Measurements from ENCODE around the gene MX1.

MX1 gene

GRCh38 chr21:41460578-41461527 is 34.8 kb downstream of the MX1 start:
- DNase-seq: peak; percentile 57 to 62

DNA sequence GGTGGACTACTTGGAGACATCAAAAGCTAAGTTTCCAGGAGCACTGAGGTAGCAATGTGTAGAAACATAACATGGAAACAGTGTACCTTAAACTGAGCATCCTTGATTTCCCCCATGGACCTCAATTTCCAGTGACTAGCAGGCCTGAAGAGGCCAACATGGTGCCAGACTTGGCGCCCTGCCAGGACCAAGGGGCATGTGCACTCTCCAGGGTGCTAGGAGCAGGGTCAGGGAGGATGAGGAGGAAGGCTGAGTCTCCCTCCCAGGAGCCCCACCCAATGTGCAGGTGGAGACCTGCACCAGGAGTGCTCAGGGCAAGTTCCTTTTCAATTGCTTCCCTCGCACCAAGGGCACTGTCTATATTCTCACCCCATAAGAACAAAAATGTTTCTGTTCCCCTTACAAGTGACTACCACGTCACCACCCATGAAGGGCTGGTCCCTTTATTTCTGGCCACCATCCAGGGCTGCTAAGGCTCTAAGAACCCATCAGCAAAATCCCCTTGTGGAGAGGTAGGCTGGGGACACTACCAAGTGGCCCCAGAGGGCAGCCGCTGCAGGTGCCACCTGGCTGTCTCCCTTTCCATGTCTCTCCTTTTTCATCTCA is 39.2 kb downstream of the MX1 start:
- no peak for DNase-seq

GRCh38 chr21:41466024-41466820 is 40.2 kb downstream of the MX1 start:
- no peak for DNase-seq

DNA sequence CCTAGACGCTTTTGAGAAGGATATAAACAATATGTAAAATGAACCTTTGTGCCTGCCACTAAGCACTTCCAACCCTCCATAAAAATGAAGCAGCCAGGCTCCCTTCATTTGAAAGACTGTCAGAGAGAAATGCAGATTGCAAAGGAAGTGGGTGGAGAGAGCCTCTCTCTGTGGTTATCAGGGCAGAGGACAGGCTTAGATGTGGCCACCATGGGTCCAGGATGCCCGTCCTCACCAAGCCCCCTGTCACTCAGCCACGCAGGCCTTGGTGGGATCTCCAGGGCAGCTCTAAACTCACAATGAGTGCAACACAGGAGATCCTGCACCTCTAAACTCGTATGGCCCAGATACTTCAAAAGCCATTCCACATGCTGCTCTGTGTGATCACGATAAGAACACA is 44.0 kb downstream of the MX1 start:
- no peak for DNase-seq

- no peak for DNase-seq
Observed at GRCh38 chr21:41472753-41473548, 46.9 kb downstream of the MX1 start.

DNA sequence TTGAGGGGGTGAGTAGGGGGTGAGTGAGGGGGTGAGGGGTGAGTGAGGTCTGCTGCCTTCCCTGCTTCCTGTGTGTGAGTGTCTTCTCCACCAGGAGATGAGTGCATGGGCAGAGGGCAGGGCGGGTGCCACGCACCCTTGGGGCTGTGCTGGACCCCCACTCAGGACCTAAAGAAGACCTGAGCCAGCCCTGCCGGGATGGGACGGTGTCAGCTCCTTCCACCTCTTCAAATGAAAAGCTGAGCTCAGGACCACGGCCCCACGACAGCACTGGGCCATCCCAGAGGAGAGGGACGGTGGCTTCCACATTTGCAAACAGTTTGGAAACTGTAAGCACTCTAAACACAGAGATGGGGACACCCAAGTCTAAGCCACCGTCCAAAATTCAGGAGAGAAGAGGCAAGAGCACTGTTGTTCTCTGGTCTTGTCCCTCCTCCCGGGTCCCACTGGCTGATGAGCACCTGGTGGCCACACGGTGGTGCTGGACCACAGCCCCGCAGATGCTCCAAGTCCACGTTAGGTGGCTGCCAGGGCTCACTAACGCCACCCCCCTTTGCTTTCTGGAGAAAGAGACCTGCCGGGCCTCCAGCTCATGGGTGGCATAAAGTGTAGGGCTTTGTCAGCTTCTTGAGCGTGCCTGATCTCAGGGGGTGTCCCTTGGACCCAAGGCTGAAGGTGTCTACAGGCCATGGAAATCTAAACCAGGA is 49.8 kb downstream of the MX1 start:
- DNase-seq: no peak

DNA sequence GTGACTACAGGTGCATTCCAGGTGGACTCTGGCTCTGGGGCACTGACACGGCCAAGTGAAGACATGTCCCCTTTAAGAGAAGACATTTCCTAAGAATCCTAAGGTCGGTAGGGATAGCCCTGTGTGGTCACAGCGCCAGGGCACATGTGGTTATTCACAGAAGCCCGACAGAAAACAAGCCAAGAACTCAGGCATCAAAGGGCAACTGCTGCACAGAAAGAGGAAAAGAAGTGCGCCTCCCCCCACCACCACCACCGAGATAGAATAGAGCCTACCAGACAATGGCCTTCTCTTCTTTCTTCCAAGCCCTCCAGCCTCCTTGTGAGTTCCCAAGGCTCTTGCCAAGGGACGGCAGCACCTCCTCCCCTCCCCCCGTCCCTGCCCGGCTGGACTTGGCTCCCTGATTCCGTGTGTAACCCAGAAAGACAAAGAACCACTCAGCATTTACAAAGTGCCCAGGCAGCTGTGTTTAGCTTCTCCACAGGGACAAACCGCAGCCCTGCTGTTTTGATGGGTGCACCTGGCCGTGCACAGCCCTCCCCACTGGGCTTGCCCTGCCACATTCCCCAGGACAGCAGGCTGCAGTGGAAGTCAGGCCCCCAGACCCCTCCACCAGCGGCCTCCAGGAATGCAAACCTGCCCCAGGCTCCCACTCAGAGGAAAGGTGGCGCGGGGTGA is 51.7 kb downstream of the MX1 start:
- DNase-seq: no peak

- no peak for DNase-seq
Observed at GRCh38 chr21:41478319-41479177, 52.5 kb downstream of the MX1 start.

DNA sequence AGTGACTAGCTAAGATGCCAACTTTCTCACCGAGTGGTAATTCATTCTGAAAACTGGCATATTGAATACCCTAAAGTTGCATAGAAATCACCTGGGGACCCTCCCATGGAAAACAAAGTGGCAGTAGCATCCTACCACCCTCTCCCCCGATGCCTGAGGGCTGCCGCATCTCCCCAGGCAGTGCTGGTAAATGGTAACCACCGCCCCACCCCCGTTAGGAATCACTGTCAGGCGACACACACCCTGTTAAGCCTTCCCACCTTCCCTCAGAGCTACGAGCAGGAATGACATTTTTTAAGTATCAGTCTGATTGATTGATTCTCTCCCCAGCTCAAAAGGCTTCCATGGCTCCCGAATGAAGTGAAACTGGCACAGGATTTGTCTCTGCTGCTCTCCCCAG is 53.6 kb downstream of the MX1 start:
- DNase-seq: no peak

GRCh38 chr21:41480086-41480690 is 54.1 kb downstream of the MX1 start:
- DNase-seq: no peak

DNA sequence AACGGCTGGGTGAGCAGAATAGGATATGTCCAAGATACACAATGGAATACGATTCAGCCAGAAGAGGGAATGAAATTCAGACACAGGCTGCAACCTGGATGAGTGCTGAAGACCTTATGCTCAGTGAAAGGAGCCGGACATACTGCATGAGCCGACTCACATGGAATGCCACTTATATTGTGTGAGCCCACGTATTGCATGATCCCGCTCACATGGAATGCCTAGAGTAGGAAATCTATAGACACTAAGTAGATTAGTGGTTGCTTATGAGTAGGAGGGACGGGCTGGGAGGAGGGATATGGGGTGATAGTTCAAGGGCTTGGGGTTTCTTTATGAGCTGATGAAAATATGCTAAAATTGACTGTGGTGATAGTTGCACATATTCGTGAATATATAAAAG is 55.2 kb downstream of the MX1 start:
- no peak for DNase-seq

DNA sequence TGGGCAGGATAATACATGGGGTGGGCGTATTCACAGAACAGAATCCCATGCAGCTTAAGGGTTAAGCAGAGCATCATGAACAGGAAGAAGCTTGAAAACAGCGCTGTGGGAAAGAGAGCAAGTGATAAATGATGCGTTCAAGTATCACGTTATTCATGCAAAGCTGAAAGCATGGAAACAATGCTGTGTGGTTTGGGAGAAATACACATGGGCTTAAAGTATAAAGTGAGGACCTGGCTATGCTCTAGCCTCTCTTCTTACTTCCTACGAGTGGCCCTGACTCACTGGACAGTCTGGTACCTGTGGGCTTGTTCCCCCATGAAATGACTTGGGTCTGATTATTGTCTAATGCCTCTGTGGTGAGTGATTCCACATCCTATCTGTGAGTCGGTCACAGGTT is 56.3 kb downstream of the MX1 start:
- DNase-seq: no peak

GRCh38 chr21:41482980-41483379 is 56.9 kb downstream of the MX1 start:
- no peak for DNase-seq

- no peak for DNase-seq
Observed at GRCh38 chr21:41483415-41483814, 57.4 kb downstream of the MX1 start.

DNA sequence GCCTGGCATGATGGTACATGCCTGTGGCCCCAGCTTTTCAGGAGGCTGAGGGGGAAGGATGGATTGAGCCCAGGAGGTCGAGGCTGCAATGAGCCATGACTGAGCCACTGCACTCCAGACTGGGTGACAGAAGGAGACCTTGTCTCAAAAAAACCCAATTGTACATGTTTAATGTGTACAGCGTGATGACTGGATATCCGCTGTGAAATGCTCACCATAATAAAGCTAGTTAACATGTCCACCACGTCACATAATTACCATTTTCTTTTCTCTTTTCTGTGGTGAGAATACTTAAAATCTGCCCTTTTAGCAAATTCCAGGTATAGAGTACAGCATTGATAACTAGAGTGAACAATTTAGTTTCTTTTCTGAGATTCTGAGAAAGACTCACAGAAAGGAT is 57.9 kb downstream of the MX1 start:
- DNase-seq: no peak

DNA sequence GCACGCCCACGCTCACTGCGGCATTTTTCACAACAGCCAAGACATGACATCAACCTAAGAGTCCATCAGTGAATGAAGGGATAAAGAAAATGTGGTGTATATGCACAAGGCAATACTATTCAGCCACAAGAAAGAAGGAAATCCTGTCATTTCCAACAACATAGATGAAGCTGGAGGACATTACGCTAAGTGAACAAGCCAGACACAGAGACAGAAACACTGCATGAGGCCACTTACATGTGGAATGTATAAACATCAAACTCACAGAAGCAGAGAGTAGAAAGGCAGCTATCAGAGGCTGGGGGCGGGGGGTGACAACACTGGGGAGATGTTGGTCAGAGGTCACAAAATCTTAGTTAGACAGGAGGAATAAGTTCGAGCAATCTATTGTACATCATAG is 61.0 kb downstream of the MX1 start:
- DNase-seq: no peak

GRCh38 chr21:41488080-41488479 is 62.0 kb downstream of the MX1 start:
- DNase-seq: no peak

GRCh38 chr21:41489329-41489728 is 63.3 kb downstream of the MX1 start:
- DNase-seq: no peak

DNA sequence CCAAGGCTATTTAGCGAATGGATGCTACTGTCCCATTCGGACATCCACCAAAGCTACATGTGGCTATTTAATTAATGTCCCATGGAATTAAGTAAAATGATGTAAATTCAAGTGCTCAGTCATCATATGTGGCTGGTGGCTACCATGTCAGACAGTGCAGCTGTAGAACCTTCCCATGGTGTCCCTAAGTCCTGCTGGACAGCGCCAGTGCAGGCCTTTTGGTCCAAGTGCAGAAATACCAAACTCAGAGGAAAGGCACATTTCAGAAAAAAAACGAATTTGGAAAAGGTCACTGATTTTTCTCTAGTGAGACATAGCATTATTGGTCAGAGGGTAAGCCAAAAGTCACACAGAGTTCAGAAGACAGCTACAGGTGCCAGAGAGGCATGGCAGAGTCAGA is 64.3 kb downstream of the MX1 start:
- DNase-seq: no peak

DNA sequence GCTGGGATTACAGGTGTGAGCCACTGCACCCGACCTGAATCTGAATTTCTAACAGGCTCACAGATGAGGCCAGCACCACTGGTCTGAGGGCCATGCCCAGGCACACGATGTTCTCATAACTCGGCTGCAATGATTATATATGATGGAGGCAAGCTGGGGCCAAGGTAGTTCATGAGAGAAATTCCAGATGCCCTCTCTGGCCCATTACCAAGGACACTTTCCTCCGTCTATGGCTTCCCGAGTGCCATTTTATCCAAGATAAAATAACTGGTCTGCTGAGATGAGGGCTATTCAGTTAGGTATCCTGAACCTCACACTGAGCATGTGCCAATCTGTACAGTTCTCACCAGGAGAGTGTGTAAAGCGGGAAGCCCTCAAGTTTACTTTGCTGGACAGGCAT is 65.4 kb downstream of the MX1 start:
- no peak for DNase-seq

Data from activated CD4-positive, alpha-beta T cell treated with anti-CD3 and anti-CD28 coated beads, Interleukin-2, amount 50 U/mL, for 48 hours (primary cell).